ENCODE results near the gene CLEC20A.

DNA sequence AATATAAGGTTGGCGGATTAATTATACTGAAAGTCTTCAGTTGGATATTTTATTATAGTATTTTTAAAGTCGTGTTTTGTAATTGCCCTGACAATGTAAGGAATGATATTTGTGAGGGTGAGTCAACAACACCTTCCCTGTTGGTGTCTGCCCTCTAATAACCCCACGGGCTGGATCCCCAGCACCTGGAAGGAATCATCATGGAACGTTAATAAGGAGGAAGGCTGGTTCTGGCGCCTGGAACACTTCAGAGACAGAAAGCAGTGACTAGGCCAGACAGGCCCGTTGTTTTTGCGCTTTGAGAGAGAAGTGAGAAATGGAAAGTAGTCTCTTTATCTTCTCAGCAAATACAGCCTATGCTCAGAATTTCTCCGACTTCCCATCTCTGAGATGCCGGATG lies 47.8 kb upstream of the CLEC20A start:
- TF ChIP-seq, protein P1, sequence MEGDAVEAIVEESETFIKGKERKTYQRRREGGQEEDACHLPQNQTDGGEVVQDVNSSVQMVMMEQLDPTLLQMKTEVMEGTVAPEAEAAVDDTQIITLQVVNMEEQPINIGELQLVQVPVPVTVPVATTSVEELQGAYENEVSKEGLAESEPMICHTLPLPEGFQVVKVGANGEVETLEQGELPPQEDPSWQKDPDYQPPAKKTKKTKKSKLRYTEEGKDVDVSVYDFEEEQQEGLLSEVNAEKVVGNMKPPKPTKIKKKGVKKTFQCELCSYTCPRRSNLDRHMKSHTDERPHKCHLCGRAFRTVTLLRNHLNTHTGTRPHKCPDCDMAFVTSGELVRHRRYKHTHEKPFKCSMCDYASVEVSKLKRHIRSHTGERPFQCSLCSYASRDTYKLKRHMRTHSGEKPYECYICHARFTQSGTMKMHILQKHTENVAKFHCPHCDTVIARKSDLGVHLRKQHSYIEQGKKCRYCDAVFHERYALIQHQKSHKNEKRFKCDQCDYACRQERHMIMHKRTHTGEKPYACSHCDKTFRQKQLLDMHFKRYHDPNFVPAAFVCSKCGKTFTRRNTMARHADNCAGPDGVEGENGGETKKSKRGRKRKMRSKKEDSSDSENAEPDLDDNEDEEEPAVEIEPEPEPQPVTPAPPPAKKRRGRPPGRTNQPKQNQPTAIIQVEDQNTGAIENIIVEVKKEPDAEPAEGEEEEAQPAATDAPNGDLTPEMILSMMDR (conservative IDR thresholded peaks at IDR 0.05 in 1 of 2, IDR thresholded peaks at IDR 0.05 in 1 of 2; ENCODE audit: low read depth in 1 of 2, low read length in 2 of 2) = no peak
- TF ChIP-seq EZH2 (IDR thresholded peaks at IDR 0.05; ENCODE audit: low read length, missing control alignments) = no peak

Data from fibroblast of lung (primary cell).